Measurements from ENCODE around the gene CYRIA.

DNA sequence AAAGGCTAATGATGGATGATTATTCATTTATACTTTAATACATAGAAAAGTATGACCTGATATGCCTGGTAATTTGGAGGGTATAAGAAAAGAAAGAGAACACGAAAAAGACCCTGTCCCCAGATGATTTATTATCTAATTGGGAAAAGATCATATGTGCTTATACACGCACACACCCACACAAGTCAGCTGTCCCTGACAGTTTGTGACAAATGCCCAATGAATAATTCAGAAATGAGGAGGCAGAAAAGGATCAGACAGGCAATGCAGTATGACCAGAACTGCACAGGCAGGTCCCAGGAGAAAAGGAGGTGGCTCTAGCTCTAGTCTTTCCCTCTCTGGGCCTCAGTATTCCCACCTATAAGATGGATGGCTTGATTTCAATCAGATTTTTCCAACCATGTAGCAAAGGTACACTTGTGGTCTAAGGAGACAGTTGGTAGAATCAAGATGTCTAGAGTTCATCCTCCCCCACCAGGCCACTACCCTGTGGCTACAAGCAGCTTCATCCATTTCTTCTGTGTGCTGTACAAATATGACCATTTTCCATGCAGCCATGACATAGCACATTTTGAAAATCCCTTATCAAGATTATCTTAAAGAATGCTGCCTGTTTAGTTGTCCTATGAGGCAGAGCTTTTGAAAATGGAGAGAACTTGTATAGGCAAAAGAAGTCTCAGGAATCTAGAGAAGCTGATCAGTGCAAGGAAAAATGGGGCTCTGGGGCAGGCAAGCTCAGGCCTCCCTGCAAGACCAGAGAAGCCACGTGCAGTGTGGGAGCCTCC, 19.7 kb downstream of the CYRIA start:
- TF ChIP-seq, protein P1, sequence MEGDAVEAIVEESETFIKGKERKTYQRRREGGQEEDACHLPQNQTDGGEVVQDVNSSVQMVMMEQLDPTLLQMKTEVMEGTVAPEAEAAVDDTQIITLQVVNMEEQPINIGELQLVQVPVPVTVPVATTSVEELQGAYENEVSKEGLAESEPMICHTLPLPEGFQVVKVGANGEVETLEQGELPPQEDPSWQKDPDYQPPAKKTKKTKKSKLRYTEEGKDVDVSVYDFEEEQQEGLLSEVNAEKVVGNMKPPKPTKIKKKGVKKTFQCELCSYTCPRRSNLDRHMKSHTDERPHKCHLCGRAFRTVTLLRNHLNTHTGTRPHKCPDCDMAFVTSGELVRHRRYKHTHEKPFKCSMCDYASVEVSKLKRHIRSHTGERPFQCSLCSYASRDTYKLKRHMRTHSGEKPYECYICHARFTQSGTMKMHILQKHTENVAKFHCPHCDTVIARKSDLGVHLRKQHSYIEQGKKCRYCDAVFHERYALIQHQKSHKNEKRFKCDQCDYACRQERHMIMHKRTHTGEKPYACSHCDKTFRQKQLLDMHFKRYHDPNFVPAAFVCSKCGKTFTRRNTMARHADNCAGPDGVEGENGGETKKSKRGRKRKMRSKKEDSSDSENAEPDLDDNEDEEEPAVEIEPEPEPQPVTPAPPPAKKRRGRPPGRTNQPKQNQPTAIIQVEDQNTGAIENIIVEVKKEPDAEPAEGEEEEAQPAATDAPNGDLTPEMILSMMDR (IDR thresholded peaks at IDR 0.05) = no peak
- no peak for TF ChIP-seq POLR2A (IDR thresholded peaks at IDR 0.05)
